ENCODE data around the gene KLHDC10. TPM values are rescaled to one million over a fixed set of nuclear protein-coding genes. Genes with fewer than 3 reads are reported as not detected.

Gene KLHDC10
- total RNA-seq, 1 experiment from 2014 or later, result 14.4 TPM

GRCh38 chr7:130133029-130133782 lies 62.9 kb downstream of the KLHDC10 start:
- H3K36me3 Mint-ChIP-seq, result peaks cover 18% of the 10 kb centered on the region
- H3K27ac Mint-ChIP-seq, result no peak overlapping the region
- DNase-seq (ENCODE audit: low spot score) (no peak), ATAC-seq (no peak)
- CTCF ChIA-PET, result interaction anchor here (1.4 to 1.8 kb wide), 2 partner anchors 61 to 63 kb away, joined by 3 to 8 read pairs; partner anchors contain the start of gene KLHDC10
- POLR2A ChIA-PET, result interaction anchor here (0.6 to 1.7 kb wide), 2 partner anchors 63 to 379 kb away, joined by 3 read pairs; partner anchors contain the start of gene KLHDC10
- no peak overlapping the region for H3K4me3 Mint-ChIP-seq
- no peaks in the 10 kb centered on the region for H3K9me3 Mint-ChIP-seq
- peaks cover 17% of the 10 kb centered on the region for H3K4me1 Mint-ChIP-seq
- no peak for TF ChIP-seq STAT6 (CRISPR knock-in tag; conservative IDR thresholded peaks at IDR 0.05; ENCODE audit: low read depth)
- TF ChIP-seq ZNF512 (CRISPR knock-in tag; IDR thresholded peaks at IDR 0.05; ENCODE audit: borderline replicate concordance), result no peak
- TF ChIP-seq NFATC4 (CRISPR knock-in tag; IDR thresholded peaks at IDR 0.05), result no peak
- no peak for TF ChIP-seq AR (CRISPR knock-in tag; IDR thresholded peaks at IDR 0.05)
- no peak for TF ChIP-seq EMX1 (CRISPR knock-in tag; IDR thresholded peaks at IDR 0.05)
- TF ChIP-seq GRHL2 (CRISPR knock-in tag; IDR thresholded peaks at IDR 0.05; ENCODE audit: insufficient replicate concordance, severe bottlenecking), result no peak
- no peak for TF ChIP-seq TEAD1 (CRISPR knock-in tag; IDR thresholded peaks at IDR 0.05)
- TF ChIP-seq ZNF416 (CRISPR knock-in tag; IDR thresholded peaks at IDR 0.05), result no peak
- no peak for TF ChIP-seq USF1 (CRISPR knock-in tag; IDR thresholded peaks at IDR 0.05)
- no peak for TF ChIP-seq MLX (CRISPR knock-in tag; IDR thresholded peaks at IDR 0.05)
- TF ChIP-seq ZNF138 (CRISPR knock-in tag; conservative IDR thresholded peaks at IDR 0.05), result no peak
- no peak for TF ChIP-seq GABPB1 (CRISPR knock-in tag; IDR thresholded peaks at IDR 0.05)
- no peak for TF ChIP-seq ATF3 (CRISPR knock-in tag; conservative IDR thresholded peaks at IDR 0.05)
- TF ChIP-seq ATF1 (CRISPR knock-in tag; IDR thresholded peaks at IDR 0.05), result no peak
- TF ChIP-seq E2F1 (CRISPR knock-in tag; IDR thresholded peaks at IDR 0.05), result no peak
- no peaks in the 10 kb centered on the region for H3K27me3 Mint-ChIP-seq (ENCODE audit: low read depth)

Measured in WTC11 (cell line).